HEK293 (cell line): ENCODE measurements around the gene AKAP12.

Source experiments
- CTCF ChIA-PET: fragments of 350-600 bp; formaldehyde crosslinking; extraction: SDS; loops from one replicate; lab custom pipeline; 2021; ENCODE audit warnings: antibody characterized with exemption; lab: Yijun Ruan, JAX
- POLR2A ChIA-PET: fragments of 300-600 bp; formaldehyde crosslinking; extraction: SDS; loops from one replicate; lab custom pipeline; 2020; ENCODE audit warnings: antibody characterized with exemption, inconsistent platforms; lab: Yijun Ruan, JAX
- H3K27ac ChIP-seq: fragments of 200-500 bp; sonication (Bioruptor generic); 2 replicates; pipeline ENCODE4 v1.5.1; 2014; ENCODE audit warnings: low read depth, low read length, control low read depth, inconsistent platforms; ENCODE audit errors: extremely low read depth
- H3K36me3 ChIP-seq, 2 experiments: fragments of 200-500 bp in 1 of 2; sonication (Bioruptor generic) in 1 of 2; 1 replicate in 1 of 2; 2 replicates in 1 of 2; pipeline ENCODE4 v1.5.1; 2014 to 2017; ENCODE audit warnings: inconsistent platforms in 2 of 2, low read length in 2 of 2; ENCODE audit not compliant: control insufficient read depth in 2 of 2, insufficient read depth in 1 of 2
- H3K4me1 ChIP-seq: fragments of 200-500 bp; sonication (Bioruptor generic); 2 replicates; pipeline ENCODE4 v1.5.1; 2014; ENCODE audit warnings: mild to moderate bottlenecking, low read length, inconsistent platforms; ENCODE audit not compliant: control insufficient read depth, insufficient read depth
- H3K4me3 ChIP-seq: 2 replicates; pipeline ENCODE4 v1.5.1; 2011; ENCODE audit warnings: low read depth, mild to moderate bottlenecking, control low read depth, low read length, moderate library complexity
- H3K9me3 ChIP-seq: fragments of 200-500 bp; sonication (Bioruptor generic); 2 replicates; pipeline ENCODE4 v1.5.1; 2014; ENCODE audit warnings: low read depth, low read length, inconsistent platforms; ENCODE audit not compliant: control insufficient read depth, insufficient read depth
- BCL11B ChIP-seq: fragments of 450-650 bp; formaldehyde crosslinking; IDR thresholded peaks from 2 replicates; pipeline ENCODE4 v1.5.1; 2016; ENCODE audit warnings: low read depth, missing biosample characterization, missing genetic modification characterization
- EGR2 ChIP-seq: fragments of 450-650 bp; formaldehyde crosslinking; IDR thresholded peaks from 2 replicates; pipeline ENCODE4 v1.5.1; 2016; ENCODE audit warnings: low read depth, missing biosample characterization, missing genetic modification characterization
- IKZF3 ChIP-seq: fragments of 450-650 bp; IDR thresholded peaks from 2 replicates; pipeline ENCODE4 v1.5.0; 2018; ENCODE audit warnings: missing biosample characterization, mild to moderate bottlenecking, missing genetic modification characterization, moderate library complexity
- KLF10 ChIP-seq: fragments of 450-650 bp; IDR thresholded peaks from 2 replicates; pipeline ENCODE4 v1.5.1; 2018; ENCODE audit warnings: missing biosample characterization, mild to moderate bottlenecking, missing genetic modification characterization
- KLF16 ChIP-seq: fragments of 450-650 bp; formaldehyde crosslinking; IDR thresholded peaks from 2 replicates; pipeline ENCODE4 v1.5.1; 2017; ENCODE audit warnings: missing biosample characterization, missing genetic modification characterization
- KLF8 ChIP-seq: fragments of 450-650 bp; formaldehyde crosslinking; IDR thresholded peaks from 2 replicates; pipeline ENCODE4 v1.5.1; 2016; ENCODE audit warnings: missing biosample characterization, missing genetic modification characterization
- KLF9 ChIP-seq: fragments of 450-650 bp; formaldehyde crosslinking; IDR thresholded peaks from 2 replicates; pipeline ENCODE4 v1.5.1; 2016; ENCODE audit warnings: missing biosample characterization, missing genetic modification characterization, low read depth
- PATZ1 ChIP-seq: fragments of 450-650 bp; formaldehyde crosslinking; IDR thresholded peaks from 2 replicates; pipeline ENCODE4 v1.5.1; 2016; ENCODE audit warnings: missing biosample characterization, missing genetic modification characterization
- SP3 ChIP-seq: fragments of 450-650 bp; formaldehyde crosslinking; IDR thresholded peaks from 2 replicates; pipeline ENCODE4 v1.5.1; 2016; ENCODE audit warnings: missing biosample characterization, missing genetic modification characterization
- ZFHX2 ChIP-seq: fragments of 450-650 bp; formaldehyde crosslinking; conservative IDR thresholded peaks from 2 replicates; pipeline ENCODE4 v1.5.1; 2016; ENCODE audit warnings: missing biosample characterization, missing genetic modification characterization
- ZNF266 ChIP-seq: fragments of 450-650 bp; formaldehyde crosslinking; IDR thresholded peaks from 2 replicates; pipeline ENCODE4 v1.5.1; 2016; ENCODE audit warnings: missing biosample characterization, missing genetic modification characterization, low read depth
- ZNF341 ChIP-seq: fragments of 450-650 bp; formaldehyde crosslinking; IDR thresholded peaks from 2 replicates; pipeline ENCODE4; 2016; ENCODE audit warnings: low read depth, missing biosample characterization, missing genetic modification characterization
- ZNF366 ChIP-seq: fragments of 450-650 bp; formaldehyde crosslinking; conservative IDR thresholded peaks from 2 replicates; pipeline ENCODE4 v1.5.1; 2016; ENCODE audit warnings: missing biosample characterization, missing genetic modification characterization
- ZNF561 ChIP-seq: fragments of 450-650 bp; IDR thresholded peaks from 2 replicates; pipeline ENCODE4 v1.5.1; 2018; ENCODE audit warnings: missing biosample characterization, missing genetic modification characterization, borderline replicate concordance
- ZNF76 ChIP-seq: fragments of 450-650 bp; formaldehyde crosslinking; IDR thresholded peaks from 2 replicates; pipeline ENCODE4; 2016; ENCODE audit warnings: low read depth, missing biosample characterization, missing genetic modification characterization, borderline replicate concordance
- TF ChIP-seq, protein P1 (sequence below): fragments of 450-650 bp; formaldehyde crosslinking; IDR thresholded peaks from 2 replicates; pipeline ENCODE4 v1.5.1; 2016; ENCODE audit warnings: missing biosample characterization, missing genetic modification characterization, low read depth
- TF ChIP-seq, protein P2 (sequence below): fragments of 450-650 bp; formaldehyde crosslinking; conservative IDR thresholded peaks from 2 replicates; pipeline ENCODE4 v1.5.1; 2016; ENCODE audit warnings: low read depth, missing biosample characterization, missing genetic modification characterization
- TF ChIP-seq, protein P3 (sequence below): fragments of 450-650 bp; formaldehyde crosslinking; IDR thresholded peaks from 2 replicates; pipeline ENCODE4 v1.5.1; 2016; ENCODE audit warnings: missing biosample characterization, missing genetic modification characterization
- TF ChIP-seq, protein P4 (sequence below): fragments of 450-650 bp; formaldehyde crosslinking; optimal IDR thresholded peaks from 2 replicates; pipeline ENCODE3; 2016; ENCODE audit warnings: missing biosample characterization, mild to moderate bottlenecking, missing genetic modification characterization
- TF ChIP-seq, protein P5 (sequence below): fragments of 450-650 bp; formaldehyde crosslinking; IDR thresholded peaks from 2 replicates; pipeline ENCODE4 v1.5.1; 2016; ENCODE audit warnings: missing biosample characterization, missing genetic modification characterization

Gene AKAP12

DNA sequence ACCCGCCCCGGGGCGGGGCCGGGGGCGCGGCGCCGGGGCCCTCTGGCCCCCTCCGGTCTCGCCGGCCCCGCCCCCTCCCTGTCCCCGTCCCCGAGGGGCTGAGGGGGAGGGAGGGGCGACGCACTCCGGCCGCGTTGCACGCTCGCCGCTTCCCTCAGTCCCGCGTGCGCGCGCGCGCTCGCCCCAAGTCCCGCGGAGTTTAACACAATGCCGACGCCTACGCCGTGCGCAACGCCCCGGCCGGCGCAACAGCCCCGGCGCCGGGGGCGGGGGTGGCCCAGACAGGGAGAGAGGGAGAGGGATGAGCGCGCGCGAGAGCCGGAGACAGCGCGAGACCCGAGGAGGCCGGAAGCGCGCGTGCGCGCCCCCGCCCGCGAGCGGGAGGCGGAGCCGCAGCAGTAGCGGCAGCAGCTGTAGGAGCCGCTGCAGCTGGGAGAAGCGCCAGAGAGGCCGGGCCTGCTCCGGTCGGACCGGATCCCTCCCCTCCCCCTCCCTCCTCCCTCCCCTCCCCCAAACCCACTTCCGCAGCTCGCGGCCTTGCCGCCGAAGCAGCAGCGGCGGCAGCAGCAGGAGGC is 150.6 kb downstream of the AKAP12 start:
- CTCF ChIA-PET, result interaction anchor here (0.9 to 1.8 kb wide), 3 partner anchors 20 to 63 kb away, joined by 3 to 6 read pairs (median 3); no protein-coding TSS in a partner anchor
- H3K4me1 ChIP-seq, result peaks cover 6% of the 10 kb centered on the region
- no peaks in the 10 kb centered on the region for H3K9me3 ChIP-seq
- H3K4me3 ChIP-seq, result peak overlapping the region; percentile 97
- peak overlapping the region; percentile 100 for H3K27ac ChIP-seq
- peaks cover 0 to 32% of the 10 kb centered on the region in 2 experiments; a peak in 1 of 3 replicates for H3K36me3 ChIP-seq
- POLR2A ChIA-PET, result interaction anchor here (0.5 to 2.9 kb wide), 18 partner anchors 11 to 524 kb away, joined by 3 to 22 read pairs (median 5); partner anchors contain the start of genes AKAP12 and RMND1
- TF ChIP-seq IKZF3 (tag by site-specific recombination) (0 out of 2 replicates have a peak, but pooled peaks have one; percentile 12), EGR2 (tag by site-specific recombination) (peak; percentile 85), KLF10 (peak; percentile 93), ZNF266 (tag by site-specific recombination) (no peak), ZNF341 (tag by site-specific recombination) (peak; percentile 51; the same call in 1 of the 2 replicates), BCL11B (tag by site-specific recombination) (no peak), KLF16 (tag by site-specific recombination) (0 out of 2 replicates have a peak, but pooled peaks have one; percentile 21), SP3 (tag by site-specific recombination) (peak; percentile 61), ZNF76 (tag by site-specific recombination) (peak; percentile 10; the same call in 1 of the 2 replicates), PATZ1 (tag by site-specific recombination) (peak; percentile 86), KLF9 (peak; percentile 74), ZNF366 (peak; percentile 60), KLF8 (tag by site-specific recombination) (0 out of 2 replicates have a peak, but pooled peaks have one; percentile 26), ZNF561 (tag by site-specific recombination) (peak; percentile 24; the same call in 1 of the 2 replicates), ZFHX2 (peak; percentile 95)
- TF ChIP-seq, protein P1, sequence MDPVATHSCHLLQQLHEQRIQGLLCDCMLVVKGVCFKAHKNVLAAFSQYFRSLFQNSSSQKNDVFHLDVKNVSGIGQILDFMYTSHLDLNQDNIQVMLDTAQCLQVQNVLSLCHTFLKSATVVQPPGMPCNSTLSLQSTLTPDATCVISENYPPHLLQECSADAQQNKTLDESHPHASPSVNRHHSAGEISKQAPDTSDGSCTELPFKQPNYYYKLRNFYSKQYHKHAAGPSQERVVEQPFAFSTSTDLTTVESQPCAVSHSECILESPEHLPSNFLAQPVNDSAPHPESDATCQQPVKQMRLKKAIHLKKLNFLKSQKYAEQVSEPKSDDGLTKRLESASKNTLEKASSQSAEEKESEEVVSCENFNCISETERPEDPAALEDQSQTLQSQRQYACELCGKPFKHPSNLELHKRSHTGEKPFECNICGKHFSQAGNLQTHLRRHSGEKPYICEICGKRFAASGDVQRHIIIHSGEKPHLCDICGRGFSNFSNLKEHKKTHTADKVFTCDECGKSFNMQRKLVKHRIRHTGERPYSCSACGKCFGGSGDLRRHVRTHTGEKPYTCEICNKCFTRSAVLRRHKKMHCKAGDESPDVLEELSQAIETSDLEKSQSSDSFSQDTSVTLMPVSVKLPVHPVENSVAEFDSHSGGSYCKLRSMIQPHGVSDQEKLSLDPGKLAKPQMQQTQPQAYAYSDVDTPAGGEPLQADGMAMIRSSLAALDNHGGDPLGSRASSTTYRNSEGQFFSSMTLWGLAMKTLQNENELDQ, result no peak
- TF ChIP-seq, protein P2, sequence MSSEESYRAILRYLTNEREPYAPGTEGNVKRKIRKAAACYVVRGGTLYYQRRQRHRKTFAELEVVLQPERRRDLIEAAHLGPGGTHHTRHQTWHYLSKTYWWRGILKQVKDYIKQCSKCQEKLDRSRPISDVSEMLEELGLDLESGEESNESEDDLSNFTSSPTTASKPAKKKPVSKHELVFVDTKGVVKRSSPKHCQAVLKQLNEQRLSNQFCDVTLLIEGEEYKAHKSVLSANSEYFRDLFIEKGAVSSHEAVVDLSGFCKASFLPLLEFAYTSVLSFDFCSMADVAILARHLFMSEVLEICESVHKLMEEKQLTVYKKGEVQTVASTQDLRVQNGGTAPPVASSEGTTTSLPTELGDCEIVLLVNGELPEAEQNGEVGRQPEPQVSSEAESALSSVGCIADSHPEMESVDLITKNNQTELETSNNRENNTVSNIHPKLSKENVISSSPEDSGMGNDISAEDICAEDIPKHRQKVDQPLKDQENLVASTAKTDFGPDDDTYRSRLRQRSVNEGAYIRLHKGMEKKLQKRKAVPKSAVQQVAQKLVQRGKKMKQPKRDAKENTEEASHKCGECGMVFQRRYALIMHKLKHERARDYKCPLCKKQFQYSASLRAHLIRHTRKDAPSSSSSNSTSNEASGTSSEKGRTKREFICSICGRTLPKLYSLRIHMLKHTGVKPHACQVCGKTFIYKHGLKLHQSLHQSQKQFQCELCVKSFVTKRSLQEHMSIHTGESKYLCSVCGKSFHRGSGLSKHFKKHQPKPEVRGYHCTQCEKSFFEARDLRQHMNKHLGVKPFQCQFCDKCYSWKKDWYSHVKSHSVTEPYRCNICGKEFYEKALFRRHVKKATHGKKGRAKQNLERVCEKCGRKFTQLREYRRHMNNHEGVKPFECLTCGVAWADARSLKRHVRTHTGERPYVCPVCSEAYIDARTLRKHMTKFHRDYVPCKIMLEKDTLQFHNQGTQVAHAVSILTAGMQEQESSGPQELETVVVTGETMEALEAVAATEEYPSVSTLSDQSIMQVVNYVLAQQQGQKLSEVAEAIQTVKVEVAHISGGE (tag by site-specific recombination), result peak; percentile 8; the same call in 1 of the 2 replicates
- TF ChIP-seq, protein P3, sequence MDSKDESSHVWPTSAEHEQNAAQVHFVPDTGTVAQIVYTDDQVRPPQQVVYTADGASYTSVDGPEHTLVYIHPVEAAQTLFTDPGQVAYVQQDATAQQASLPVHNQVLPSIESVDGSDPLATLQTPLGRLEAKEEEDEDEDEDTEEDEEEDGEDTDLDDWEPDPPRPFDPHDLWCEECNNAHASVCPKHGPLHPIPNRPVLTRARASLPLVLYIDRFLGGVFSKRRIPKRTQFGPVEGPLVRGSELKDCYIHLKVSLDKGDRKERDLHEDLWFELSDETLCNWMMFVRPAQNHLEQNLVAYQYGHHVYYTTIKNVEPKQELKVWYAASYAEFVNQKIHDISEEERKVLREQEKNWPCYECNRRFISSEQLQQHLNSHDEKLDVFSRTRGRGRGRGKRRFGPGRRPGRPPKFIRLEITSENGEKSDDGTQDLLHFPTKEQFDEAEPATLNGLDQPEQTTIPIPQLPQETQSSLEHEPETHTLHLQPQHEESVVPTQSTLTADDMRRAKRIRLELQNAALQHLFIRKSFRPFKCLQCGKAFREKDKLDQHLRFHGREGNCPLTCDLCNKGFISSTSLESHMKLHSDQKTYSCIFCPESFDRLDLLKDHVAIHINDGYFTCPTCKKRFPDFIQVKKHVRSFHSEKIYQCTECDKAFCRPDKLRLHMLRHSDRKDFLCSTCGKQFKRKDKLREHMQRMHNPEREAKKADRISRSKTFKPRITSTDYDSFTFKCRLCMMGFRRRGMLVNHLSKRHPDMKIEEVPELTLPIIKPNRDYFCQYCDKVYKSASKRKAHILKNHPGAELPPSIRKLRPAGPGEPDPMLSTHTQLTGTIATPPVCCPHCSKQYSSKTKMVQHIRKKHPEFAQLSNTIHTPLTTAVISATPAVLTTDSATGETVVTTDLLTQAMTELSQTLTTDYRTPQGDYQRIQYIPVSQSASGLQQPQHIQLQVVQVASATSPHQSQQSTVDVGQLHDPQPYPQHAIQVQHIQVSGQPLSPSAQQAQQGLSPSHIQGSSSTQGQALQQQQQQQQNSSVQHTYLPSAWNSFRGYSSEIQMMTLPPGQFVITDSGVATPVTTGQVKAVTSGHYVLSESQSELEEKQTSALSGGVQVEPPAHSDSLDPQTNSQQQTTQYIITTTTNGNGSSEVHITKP (tag by site-specific recombination), result peak; percentile 76
- TF ChIP-seq, protein P4, sequence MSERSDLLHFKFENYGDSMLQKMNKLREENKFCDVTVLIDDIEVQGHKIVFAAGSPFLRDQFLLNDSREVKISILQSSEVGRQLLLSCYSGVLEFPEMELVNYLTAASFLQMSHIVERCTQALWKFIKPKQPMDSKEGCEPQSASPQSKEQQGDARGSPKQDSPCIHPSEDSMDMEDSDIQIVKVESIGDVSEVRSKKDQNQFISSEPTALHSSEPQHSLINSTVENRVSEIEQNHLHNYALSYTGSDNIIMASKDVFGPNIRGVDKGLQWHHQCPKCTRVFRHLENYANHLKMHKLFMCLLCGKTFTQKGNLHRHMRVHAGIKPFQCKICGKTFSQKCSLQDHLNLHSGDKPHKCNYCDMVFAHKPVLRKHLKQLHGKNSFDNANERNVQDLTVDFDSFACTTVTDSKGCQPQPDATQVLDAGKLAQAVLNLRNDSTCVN (tag by site-specific recombination), result peak; percentile 97
- TF ChIP-seq, protein P5, sequence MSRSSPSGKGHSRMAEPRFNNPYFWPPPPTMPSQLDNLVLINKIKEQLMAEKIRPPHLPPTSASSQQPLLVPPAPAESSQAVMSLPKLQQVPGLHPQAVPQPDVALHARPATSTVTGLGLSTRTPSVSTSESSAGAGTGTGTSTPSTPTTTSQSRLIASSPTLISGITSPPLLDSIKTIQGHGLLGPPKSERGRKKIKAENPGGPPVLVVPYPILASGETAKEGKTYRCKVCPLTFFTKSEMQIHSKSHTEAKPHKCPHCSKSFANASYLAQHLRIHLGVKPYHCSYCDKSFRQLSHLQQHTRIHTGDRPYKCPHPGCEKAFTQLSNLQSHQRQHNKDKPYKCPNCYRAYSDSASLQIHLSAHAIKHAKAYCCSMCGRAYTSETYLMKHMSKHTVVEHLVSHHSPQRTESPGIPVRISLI, result no peak
